CD4-positive, alpha-beta T cell treated with Interleukin-15 for 4 hours (primary cell): ENCODE results near the gene BLOC1S6.
A peak's percentile ranks its signal among the peaks of the same experiment; 100 is the strongest.

Experiments used
- DNase-seq: peaks from one replicate; pipeline ENCODE4 v3.0.0-alpha.2; 2020; ENCODE audit warnings: low spot score

BLOC1S6 gene

GRCh38 chr15:45588219-45588875 lies 1.2 kb downstream of the BLOC1S6 start:
- no peak for DNase-seq

GRCh38 chr15:45589256-45589655 lies 2.1 kb downstream of the BLOC1S6 start:
- DNase-seq: no peak

GRCh38 chr15:45594319-45594718 lies 7.1 kb downstream of the BLOC1S6 start:
- DNase-seq: no peak

- DNase-seq: no peak
These were observed 7.8 kb downstream of the BLOC1S6 start for GRCh38 chr15:45594835-45595530.

GRCh38 chr15:45603881-45604280 lies 16.7 kb downstream of the BLOC1S6 start:
- no peak for DNase-seq

GRCh38 chr15:45604326-45604725 lies 17.1 kb downstream of the BLOC1S6 start:
- DNase-seq: no peak

GRCh38 chr15:45606413-45606812 lies 19.2 kb downstream of the BLOC1S6 start:
- DNase-seq: no peak

- no peak for DNase-seq
These were observed 19.7 kb downstream of the BLOC1S6 start for GRCh38 chr15:45606841-45607240.

- DNase-seq: peak; percentile 20
These were observed 24.1 kb downstream of the BLOC1S6 start for GRCh38 chr15:45611305-45611704.

- no peak for DNase-seq
These were observed 25.7 kb downstream of the BLOC1S6 start for GRCh38 chr15:45612790-45613415.

GRCh38 chr15:45616901-45617323 lies 29.7 kb downstream of the BLOC1S6 start:
- DNase-seq: no peak

- no peak for DNase-seq
These were observed 31.6 kb downstream of the BLOC1S6 start for GRCh38 chr15:45618813-45619212.

GRCh38 chr15:45628136-45628535 lies 41.0 kb downstream of the BLOC1S6 start:
- no peak for DNase-seq

GRCh38 chr15:45630917-45631691 lies 43.9 kb downstream of the BLOC1S6 start:
- no peak for DNase-seq

GRCh38 chr15:45631776-45632175 lies 44.6 kb downstream of the BLOC1S6 start:
- no peak for DNase-seq

- DNase-seq: peak; percentile 66
These were observed 47.4 kb downstream of the BLOC1S6 start, which contains the start of gene SQOR for GRCh38 chr15:45634432-45635190. TSS of gene SQOR (plus strand) at chr15:45635029. CDS start at chr15:45658924, 23,895 bp downstream.

GRCh38 chr15:45635191-45635638 lies 48.0 kb downstream of the BLOC1S6 start:
- DNase-seq: peak; percentile 69

GRCh38 chr15:45635763-45636292 lies 48.6 kb downstream of the BLOC1S6 start:
- DNase-seq: no peak

GRCh38 chr15:45637141-45637540 lies 50.0 kb downstream of the BLOC1S6 start:
- no peak for DNase-seq

GRCh38 chr15:45637552-45638033 lies 50.4 kb downstream of the BLOC1S6 start:
- peak; percentile 73 for DNase-seq

- no peak for DNase-seq
These were observed 53.4 kb downstream of the BLOC1S6 start for GRCh38 chr15:45640616-45641015.
